Activated CD4-positive, alpha-beta memory T cell treated with anti-CD3 and anti-CD28 coated beads for 36 hours (primary cell): Measurements from ENCODE around the gene FAM227A. TPM values are rescaled to one million over a fixed set of nuclear protein-coding genes. Genes with fewer than 3 reads are reported as not detected.

ENCODE experiments used
- total RNA-seq, 2 experiments: library from RNA; stranded (reverse); gene quantifications; one replicate each; pipeline ENCODE4 v1.2.3, GENCODE V29; 2021

The FAM227A gene
- total RNA-seq, 2 experiments from 2014 or later, result 0.36 to 0.88 TPM

Other genes with a start within 250 kb of the FAM227A start
- not detected for gene KCNJ4, start 201.2 kb downstream of the FAM227A start, total RNA-seq
- gene KDELR3, start 188.3 kb downstream of the FAM227A start, total RNA-seq, result under 1 TPM; 0.94 to 0.97 TPM
- gene DDX17, start 150.1 kb downstream of the FAM227A start, total RNA-seq, result 100 to 1,000 TPM; 353 to 358 TPM
- gene DMC1, start 86.2 kb downstream of the FAM227A start, total RNA-seq, result 10 to 100 TPM; 15.8 to 20.1 TPM
- gene CBY1, start 246 bp upstream of the FAM227A start, total RNA-seq, result 10 to 100 TPM in 1 of 2 experiments, 1 to 10 TPM in 1; 9.8 to 14.6 TPM
- gene TOMM22, start 25.6 kb upstream of the FAM227A start, total RNA-seq, result 100 to 1,000 TPM; 122 to 128 TPM
- 10 to 100 TPM; 71.8 to 78.4 TPM for gene JOSD1, start 44.6 kb upstream of the FAM227A start, total RNA-seq
- 10 to 100 TPM; 95.4 to 98.1 TPM for gene GTPBP1, start 49.6 kb upstream of the FAM227A start, total RNA-seq
- gene SUN2, start 99.6 kb upstream of the FAM227A start, total RNA-seq, result 100 to 1,000 TPM; 159 to 168 TPM
- gene DNAL4, start 137.8 kb upstream of the FAM227A start, total RNA-seq, result 1 to 10 TPM; 7.7 to 8.3 TPM
- gene NPTXR, start 187.6 kb upstream of the FAM227A start, total RNA-seq, result 1 to 10 TPM; 1.9 to 2.5 TPM
- gene CBX6, start 215.8 kb upstream of the FAM227A start, total RNA-seq, result 100 to 1,000 TPM; 116 to 117 TPM